DOHH2 (cell line): ENCODE measurements around the gene H6PD.

Source experiments
- CTCF ChIP-seq: fragments of 200-600 bp; sonication (generic); IDR thresholded peaks from one replicate; pipeline ENCODE4 v1.5.1; 2014; ENCODE audit warnings: antibody characterized with exemption, mild to moderate bottlenecking, low read depth, low read length; ENCODE audit not compliant: poor library complexity, severe bottlenecking
- EZH2phosphoT487 ChIP-seq: fragments of 200-600 bp; sonication (generic); IDR thresholded peaks from 2 replicates; pipeline ENCODE4 v1.6.1; 2017; ENCODE audit warnings: borderline replicate concordance, mild to moderate bottlenecking, antibody characterized with exemption, low read length, moderate library complexity, mixed read lengths

DNA sequence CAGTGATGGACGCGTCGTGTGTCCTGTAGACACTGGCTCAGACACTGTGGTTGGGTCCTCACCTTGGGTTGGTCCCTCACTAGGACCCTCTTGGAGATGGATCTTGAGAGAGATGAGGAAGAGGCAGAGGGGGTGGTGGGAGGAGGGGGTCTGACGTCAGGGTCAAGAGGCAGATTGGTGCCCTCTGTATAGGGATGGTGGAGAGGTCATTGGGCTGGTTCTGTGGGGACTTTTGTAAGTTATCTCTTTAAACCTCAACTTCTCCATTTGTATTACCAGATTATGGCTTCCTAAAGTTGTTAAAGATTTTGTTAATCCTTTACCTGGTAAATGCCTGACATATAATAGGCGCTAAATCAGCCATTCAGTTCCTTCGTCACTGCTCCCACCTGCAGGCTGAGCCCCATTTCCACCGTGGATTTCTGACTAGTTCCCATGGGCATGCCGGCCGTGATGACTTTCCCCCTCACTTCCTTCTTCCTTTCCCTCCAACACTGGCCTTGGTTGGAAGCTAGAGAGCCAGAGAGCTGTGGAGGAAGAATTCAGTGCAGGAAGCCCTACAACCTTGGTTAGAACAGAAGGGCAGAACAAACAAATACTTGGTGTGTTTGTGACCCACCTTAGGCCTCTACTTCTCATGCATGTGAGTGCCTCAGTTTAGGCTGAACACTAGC, 8.6 kb downstream of the H6PD start:
- no peak for TF ChIP-seq CTCF
- no peak for TF ChIP-seq EZH2phosphoT487
